IPS-20b (cell line): ENCODE measurements around the gene EIF2B2.

Experiments
- H3K27ac ChIP-seq: one replicate; pipeline ENCODE4 v1.5.1; 2013; ENCODE audit warnings: low read length
- H3K27me3 ChIP-seq: 2 replicates; pipeline ENCODE4 v1.6.1; 2013; ENCODE audit warnings: mild to moderate bottlenecking, low read length, inconsistent platforms; ENCODE audit not compliant: insufficient read depth
- H3K36me3 ChIP-seq: 2 replicates; pipeline ENCODE4 v1.6.1; 2013; ENCODE audit warnings: low read depth, mild to moderate bottlenecking, inconsistent platforms, low read length, moderate library complexity; ENCODE audit not compliant: insufficient read depth
- H3K4me1 ChIP-seq: 2 replicates; pipeline ENCODE4 v1.6.1; 2013; ENCODE audit warnings: mild to moderate bottlenecking, control low read depth, inconsistent platforms, low read length, moderate library complexity; ENCODE audit not compliant: insufficient read depth
- H3K4me3 ChIP-seq: 2 replicates; pipeline ENCODE4 v1.5.1; 2013; ENCODE audit warnings: mild to moderate bottlenecking, low read length, inconsistent platforms
- H3K9ac ChIP-seq: 2 replicates; pipeline ENCODE4 v1.6.1; 2013; ENCODE audit warnings: low read depth, mild to moderate bottlenecking, inconsistent platforms, low read length, moderate library complexity
- H3K9me3 ChIP-seq: 2 replicates; pipeline ENCODE4 v1.6.1; 2013; ENCODE audit warnings: mild to moderate bottlenecking, low read depth, low read length, inconsistent platforms; ENCODE audit not compliant: insufficient read depth

Gene EIF2B2

GRCh38 chr14:75030147-75030546, 27.4 kb downstream of the EIF2B2 start:
- H3K27me3 ChIP-seq = no peaks in the 10 kb centered on the region
- H3K36me3 ChIP-seq = peaks cover 42% of the 10 kb centered on the region
- H3K9ac ChIP-seq = no peak overlapping the region
- no peaks in the 10 kb centered on the region for H3K4me1 ChIP-seq
- H3K9me3 ChIP-seq = no peaks in the 10 kb centered on the region
- no peak overlapping the region for H3K4me3 ChIP-seq
- no peak overlapping the region for H3K27ac ChIP-seq

DNA sequence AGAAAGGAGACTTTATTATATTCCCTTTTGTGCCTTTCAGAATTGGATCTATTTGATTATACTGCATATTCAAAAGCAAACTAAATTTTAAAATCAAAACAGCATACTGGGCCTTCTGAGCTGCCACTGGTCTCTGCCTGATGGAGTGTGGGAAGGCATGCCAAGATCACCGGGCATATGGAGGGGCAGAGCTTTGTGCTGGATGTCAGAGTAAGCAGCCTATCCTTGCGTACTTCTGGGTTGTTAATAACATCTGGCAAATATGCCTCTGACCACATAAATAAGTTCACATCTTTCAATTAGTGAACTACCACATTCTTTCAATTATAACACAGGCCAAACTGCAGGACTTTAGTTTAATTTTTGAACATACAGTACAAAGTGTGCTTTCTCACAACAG, 30.2 kb downstream of the EIF2B2 start:
- no peak overlapping the region for H3K4me3 ChIP-seq
- no peaks in the 10 kb centered on the region for H3K4me1 ChIP-seq
- H3K9ac ChIP-seq = no peak overlapping the region
- peaks cover 56% of the 10 kb centered on the region for H3K36me3 ChIP-seq
- no peaks in the 10 kb centered on the region for H3K27me3 ChIP-seq
- H3K9me3 ChIP-seq = no peaks in the 10 kb centered on the region
- no peak overlapping the region for H3K27ac ChIP-seq

DNA sequence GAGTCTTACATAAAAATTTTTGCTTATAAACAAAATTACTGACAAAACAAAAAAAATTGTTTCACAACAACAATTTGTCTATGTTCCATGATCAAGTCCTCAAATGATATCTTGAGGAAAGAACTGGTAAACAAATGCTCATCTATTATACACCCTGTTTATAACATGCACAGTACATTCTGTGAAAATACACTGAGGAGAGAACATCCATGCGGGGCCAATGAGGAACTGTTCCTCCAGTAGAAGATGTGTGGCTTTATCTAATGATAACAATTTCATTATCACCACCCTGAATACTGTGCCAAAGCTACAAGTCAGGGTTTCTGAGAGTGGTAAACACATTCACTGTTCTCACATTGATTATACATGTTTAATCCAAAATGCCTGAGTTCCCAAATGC, 37.8 kb downstream of the EIF2B2 start:
- no peak overlapping the region for H3K9ac ChIP-seq
- no peaks in the 10 kb centered on the region for H3K27me3 ChIP-seq
- no peaks in the 10 kb centered on the region for H3K4me1 ChIP-seq
- no peak overlapping the region for H3K4me3 ChIP-seq
- no peaks in the 10 kb centered on the region for H3K9me3 ChIP-seq
- H3K36me3 ChIP-seq = peaks cover 34% of the 10 kb centered on the region; the same call in 1 of the 2 replicates
- H3K27ac ChIP-seq = no peak overlapping the region

- no peak overlapping the region for H3K27ac ChIP-seq
- no peaks in the 10 kb centered on the region for H3K4me1 ChIP-seq
- H3K36me3 ChIP-seq = peaks cover 29% of the 10 kb centered on the region; the same call in 1 of the 2 replicates
- no peak overlapping the region for H3K9ac ChIP-seq
- H3K4me3 ChIP-seq = no peak overlapping the region
- H3K27me3 ChIP-seq = no peaks in the 10 kb centered on the region
- H3K9me3 ChIP-seq = no peaks in the 10 kb centered on the region
Measured at GRCh38 chr14:75040959-75041358, 38.2 kb downstream of the EIF2B2 start.

DNA sequence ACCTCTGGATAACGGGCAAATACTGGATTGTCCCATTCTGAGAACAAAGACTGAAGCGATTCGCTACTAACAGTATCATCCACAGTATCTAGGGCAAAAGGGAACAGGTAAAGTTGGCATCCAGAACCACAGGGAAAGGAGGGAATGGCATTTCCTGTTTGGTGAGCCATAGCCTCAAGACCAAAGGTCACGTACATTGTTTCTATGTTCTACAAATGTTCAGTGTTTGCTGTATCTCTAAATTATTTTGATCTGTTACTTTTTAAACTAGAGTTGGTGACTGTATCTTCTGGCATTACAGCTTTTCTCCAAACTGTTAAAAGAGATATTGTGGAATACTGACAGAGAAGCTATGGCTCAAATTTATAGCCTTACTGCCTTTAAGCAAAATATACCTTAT, 38.9 kb downstream of the EIF2B2 start:
- peaks cover 27% of the 10 kb centered on the region; the same call in 1 of the 2 replicates for H3K36me3 ChIP-seq
- H3K4me1 ChIP-seq = no peaks in the 10 kb centered on the region
- H3K4me3 ChIP-seq = no peak overlapping the region
- no peak overlapping the region for H3K9ac ChIP-seq
- H3K27me3 ChIP-seq = no peaks in the 10 kb centered on the region
- H3K9me3 ChIP-seq = no peaks in the 10 kb centered on the region
- H3K27ac ChIP-seq = no peak overlapping the region

DNA sequence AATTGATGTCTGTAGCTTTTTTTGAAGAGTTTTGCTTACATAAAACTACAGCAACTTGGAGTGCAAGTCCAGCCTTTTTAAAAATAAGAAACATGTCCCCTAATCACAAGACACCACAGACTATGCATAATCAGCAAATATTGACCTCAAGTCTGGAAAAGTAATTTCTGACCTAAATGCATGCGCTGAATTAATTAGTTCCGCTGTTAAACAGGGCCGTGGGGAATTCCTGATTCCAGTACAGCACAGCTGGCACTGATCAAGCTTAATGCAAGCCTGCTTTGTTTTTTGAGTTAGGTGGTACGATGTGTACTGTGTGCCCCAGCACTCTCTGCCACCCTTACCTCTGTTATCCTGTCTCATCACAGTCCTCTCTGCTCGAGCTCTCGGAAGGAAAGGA, 39.3 kb downstream of the EIF2B2 start:
- Histone ChIP-seq H3K36me3 (peaks cover 24% of the 10 kb centered on the region; the same call in 1 of the 2 replicates), H3K27ac (no peak overlapping the region)

DNA sequence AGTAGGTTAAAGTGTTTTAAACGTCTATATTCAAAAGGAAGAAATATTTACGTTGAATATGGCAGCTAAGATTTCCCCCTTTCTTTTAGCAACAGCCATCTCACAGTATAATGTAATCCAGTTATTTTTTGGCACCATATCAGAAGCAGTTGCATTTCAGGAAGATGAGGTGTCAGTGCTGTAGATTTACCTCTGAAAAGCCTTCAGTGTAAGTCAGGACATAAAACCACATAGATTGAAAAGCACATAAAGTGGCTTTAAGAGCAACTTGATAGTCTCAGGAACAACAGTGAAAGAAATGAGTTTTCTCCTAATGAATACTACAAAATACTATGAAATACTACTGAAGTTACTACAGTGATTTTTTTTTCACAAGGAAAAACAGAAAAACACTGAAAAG, 41.6 kb downstream of the EIF2B2 start:
- Histone ChIP-seq H3K9ac (no peak overlapping the region), H3K27me3 (no peaks in the 10 kb centered on the region), H3K27ac (no peak overlapping the region), H3K36me3 (peaks cover 14% of the 10 kb centered on the region; the same call in 1 of the 2 replicates), H3K4me3 (no peak overlapping the region), H3K9me3 (no peaks in the 10 kb centered on the region), H3K4me1 (no peaks in the 10 kb centered on the region)

More for the DNA sequence above, 39.3 kb downstream of the EIF2B2 start:
- Histone ChIP-seq H3K4me1 (no peaks in the 10 kb centered on the region), H3K9me3 (no peaks in the 10 kb centered on the region), H3K4me3 (no peak overlapping the region), H3K27me3 (no peaks in the 10 kb centered on the region), H3K9ac (no peak overlapping the region)

DNA sequence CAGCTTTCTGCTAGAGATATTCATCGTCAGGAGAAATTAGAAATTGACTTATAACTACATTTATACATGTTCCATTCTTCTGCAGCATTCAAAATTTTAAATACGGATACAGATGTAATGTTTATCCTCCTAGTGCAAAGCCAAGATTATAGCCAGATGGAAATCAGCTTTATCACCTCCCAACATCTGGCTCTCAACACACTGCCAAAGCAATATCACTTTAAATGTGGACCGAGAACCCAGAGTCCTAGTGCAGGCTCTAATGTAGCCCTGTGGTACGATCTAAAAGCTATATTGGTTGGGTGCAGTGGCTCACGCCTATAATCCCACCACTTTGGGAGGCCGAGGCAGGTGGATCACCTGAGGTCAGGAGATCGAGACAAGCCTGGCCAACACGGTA, 42.0 kb downstream of the EIF2B2 start:
- peaks cover 14% of the 10 kb centered on the region; the same call in 1 of the 2 replicates for H3K36me3 ChIP-seq
- H3K4me3 ChIP-seq = no peak overlapping the region
- H3K27me3 ChIP-seq = no peaks in the 10 kb centered on the region
- no peaks in the 10 kb centered on the region for H3K9me3 ChIP-seq
- H3K4me1 ChIP-seq = no peaks in the 10 kb centered on the region
- no peak overlapping the region for H3K9ac ChIP-seq
- no peak overlapping the region for H3K27ac ChIP-seq

GRCh38 chr14:75046275-75046674, 43.6 kb downstream of the EIF2B2 start:
- Histone ChIP-seq H3K9me3 (no peaks in the 10 kb centered on the region), H3K4me1 (no peaks in the 10 kb centered on the region), H3K36me3 (peaks cover 10% of the 10 kb centered on the region; the same call in 1 of the 2 replicates), H3K4me3 (no peak overlapping the region), H3K27me3 (no peaks in the 10 kb centered on the region), H3K9ac (no peak overlapping the region), H3K27ac (no peak overlapping the region)

DNA sequence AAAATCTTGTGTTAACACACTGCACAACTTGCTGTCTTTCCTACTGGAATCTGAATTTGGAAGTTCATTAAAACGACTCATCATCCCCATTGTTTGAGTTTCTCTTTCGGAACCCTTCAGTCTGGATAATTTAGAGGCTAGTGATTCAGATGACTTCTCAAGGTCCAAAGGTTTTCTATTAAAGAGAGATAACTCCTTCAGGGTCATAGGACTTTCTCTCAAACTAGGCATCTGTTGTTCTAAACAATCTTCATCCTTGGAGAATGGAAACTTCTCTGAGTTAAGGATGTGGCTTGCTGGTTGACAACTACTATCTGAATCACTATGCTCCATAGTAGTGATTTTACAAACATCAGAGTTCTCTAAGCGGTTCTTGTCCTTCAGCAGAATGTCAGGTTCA, 44.2 kb downstream of the EIF2B2 start:
- H3K36me3 ChIP-seq = peaks cover 3% of the 10 kb centered on the region; the same call in 1 of the 2 replicates
- no peak overlapping the region for H3K9ac ChIP-seq
- H3K27ac ChIP-seq = no peak overlapping the region

GRCh38 chr14:75047506-75047905, 44.8 kb downstream of the EIF2B2 start:
- H3K9me3 ChIP-seq = no peaks in the 10 kb centered on the region
- no peaks in the 10 kb centered on the region for H3K4me1 ChIP-seq
- H3K9ac ChIP-seq = no peak overlapping the region
- no peaks in the 10 kb centered on the region for H3K36me3 ChIP-seq
- no peaks in the 10 kb centered on the region for H3K27me3 ChIP-seq
- H3K27ac ChIP-seq = no peak overlapping the region
- H3K4me3 ChIP-seq = no peak overlapping the region

More for the DNA sequence above, 44.2 kb downstream of the EIF2B2 start:
- H3K4me3 ChIP-seq = no peak overlapping the region
- H3K4me1 ChIP-seq = no peaks in the 10 kb centered on the region
- H3K9me3 ChIP-seq = no peaks in the 10 kb centered on the region
- H3K27me3 ChIP-seq = no peaks in the 10 kb centered on the region

DNA sequence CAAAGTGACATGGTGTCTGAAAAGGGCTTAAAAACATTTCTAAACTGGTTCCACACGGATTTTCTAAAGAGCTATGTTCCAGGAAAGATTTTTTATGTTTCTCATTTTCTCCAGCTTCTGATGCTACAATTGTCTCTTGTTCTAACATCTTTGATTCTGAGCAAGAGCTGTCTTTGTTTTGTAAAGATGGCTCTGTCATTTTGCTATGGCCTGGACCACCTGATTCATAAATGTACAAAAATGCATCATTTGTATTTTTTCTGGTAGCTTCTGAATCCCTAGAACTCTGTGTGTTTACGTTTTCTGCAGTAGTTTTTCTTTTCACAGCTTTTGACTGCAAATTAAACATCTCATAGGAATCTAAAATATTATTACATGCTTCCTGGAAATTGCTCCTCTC, 45.4 kb downstream of the EIF2B2 start:
- Histone ChIP-seq H3K27me3 (no peaks in the 10 kb centered on the region), H3K4me1 (no peaks in the 10 kb centered on the region), H3K4me3 (no peak overlapping the region), H3K9me3 (no peaks in the 10 kb centered on the region), H3K36me3 (no peaks in the 10 kb centered on the region), H3K9ac (no peak overlapping the region), H3K27ac (no peak overlapping the region)
